Measurements from ENCODE around the gene ANK3.

Gene ANK3

DNA sequence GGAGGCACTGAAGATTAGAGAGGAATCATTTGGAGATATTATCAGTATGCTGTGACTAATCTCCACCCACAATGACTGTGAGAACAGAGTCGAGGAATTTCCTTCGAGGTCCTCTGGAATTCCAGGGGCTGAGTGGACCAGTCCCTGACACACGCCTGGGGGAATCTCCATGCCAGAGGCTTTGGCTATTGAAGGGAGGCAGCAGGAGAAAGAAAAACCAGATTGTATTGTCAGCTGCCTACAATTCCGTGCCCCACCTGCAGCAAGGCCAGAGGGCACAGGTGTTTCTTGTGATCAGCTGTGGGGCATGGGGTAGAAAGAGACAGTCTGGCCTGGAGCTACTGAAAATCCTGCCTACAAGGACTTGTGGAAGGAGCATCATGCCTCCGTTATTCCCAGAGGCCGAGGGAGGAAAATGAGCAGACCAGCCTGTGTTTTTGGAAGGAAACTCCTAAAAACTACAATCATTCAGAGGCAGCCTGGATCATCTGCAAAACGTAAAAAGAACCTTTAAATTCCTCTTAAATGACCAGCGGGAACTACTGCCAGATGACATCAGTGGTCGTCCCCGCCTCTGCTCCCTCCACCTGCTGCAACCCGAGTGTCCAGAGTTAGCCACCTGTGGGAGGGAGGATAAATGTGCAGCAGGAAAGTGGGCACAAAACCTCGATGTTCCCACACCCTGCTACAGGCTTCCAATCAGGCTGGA lies 25.4 kb upstream of the ANK3 start:
- H3K4me3 ChIP-seq, result no peak overlapping the region
- no peak overlapping the region for H3K27ac ChIP-seq

- Histone ChIP-seq H3K4me3 (no peak overlapping the region), H3K27ac (no peak overlapping the region)
These were observed 24.4 kb upstream of the ANK3 start for GRCh38 chr10:60414111-60414510.

GRCh38 chr10:60413306-60414012 lies 23.8 kb upstream of the ANK3 start:
- Histone ChIP-seq H3K27ac (no peak overlapping the region), H3K4me3 (no peak overlapping the region)

GRCh38 chr10:60410970-60411369 lies 21.3 kb upstream of the ANK3 start:
- Histone ChIP-seq H3K4me3 (no peak overlapping the region), H3K27ac (no peak overlapping the region)

DNA sequence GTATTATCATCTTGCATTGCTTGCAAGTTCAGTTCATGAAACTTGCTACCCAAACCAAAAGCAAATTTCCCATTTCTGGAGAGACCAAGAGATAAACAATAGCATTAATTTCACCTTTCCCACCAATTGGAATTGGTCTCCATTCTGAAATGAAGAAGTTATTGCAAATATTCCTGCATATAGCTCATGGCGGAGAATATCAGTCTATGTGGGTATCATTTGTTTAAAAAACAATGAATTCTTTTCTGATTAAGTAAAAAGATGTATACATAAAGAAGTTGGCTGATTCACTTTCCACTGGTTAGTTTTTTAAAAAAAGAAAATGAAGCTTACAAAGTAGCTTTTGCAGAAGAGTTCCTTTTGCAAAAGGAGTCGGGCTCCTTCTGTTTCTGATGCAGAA lies 19.5 kb upstream of the ANK3 start:
- Histone ChIP-seq H3K4me3 (no peak overlapping the region), H3K27ac (no peak overlapping the region)

GRCh38 chr10:60406182-60406581 lies 16.5 kb upstream of the ANK3 start:
- H3K27ac ChIP-seq, result no peak overlapping the region
- no peak overlapping the region for H3K4me3 ChIP-seq

DNA sequence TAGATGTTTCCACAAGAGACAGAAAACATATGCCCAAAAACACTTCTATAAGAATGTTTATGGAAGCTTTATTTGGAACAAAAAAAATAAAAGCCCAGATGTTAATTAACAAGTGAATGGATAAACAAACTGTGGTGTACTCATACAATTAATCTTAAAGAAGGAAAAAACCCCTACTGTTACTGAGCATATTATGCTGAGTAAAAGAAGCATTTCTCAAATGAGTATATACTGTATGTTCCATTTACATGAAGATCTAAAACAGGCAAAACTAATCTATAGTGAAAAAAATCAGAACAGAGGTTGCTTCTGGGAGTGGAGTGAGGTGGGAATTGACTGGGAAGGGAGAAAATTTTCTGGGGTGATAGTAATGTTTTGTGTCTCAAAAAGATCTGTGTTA lies 15.5 kb upstream of the ANK3 start:
- Histone ChIP-seq H3K4me3 (no peak overlapping the region), H3K27ac (no peak overlapping the region)

DNA sequence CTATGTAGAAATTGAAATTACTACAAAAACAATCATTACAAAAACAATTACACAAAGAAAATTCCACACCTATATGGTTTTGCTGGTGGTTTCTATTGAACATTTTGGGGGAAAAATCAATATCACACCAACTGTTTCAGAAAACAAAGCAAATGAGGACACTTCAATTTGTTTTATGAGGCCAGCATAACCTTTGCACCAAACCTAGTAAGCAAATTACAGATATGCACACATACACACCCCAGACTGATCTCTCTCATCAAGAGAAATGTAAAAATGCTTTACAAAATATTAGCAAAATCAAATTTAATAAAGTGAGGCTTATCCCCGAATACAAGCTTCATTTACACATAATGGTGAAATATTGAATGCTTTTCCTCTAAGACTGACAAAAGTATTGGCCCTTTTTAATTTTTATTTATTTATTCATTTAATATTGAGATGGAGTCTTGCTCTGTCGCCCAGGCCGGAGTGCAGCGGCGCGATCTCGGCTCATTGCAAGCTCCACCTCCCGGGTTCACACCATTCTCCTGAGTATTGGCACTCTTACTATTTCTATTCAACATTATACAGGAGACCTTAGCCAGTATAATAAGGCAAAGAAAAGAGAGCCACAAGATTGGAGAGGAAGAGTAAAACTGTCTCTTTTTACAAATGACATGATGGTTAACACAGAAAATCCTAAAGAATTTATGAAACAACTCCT lies 13.6 kb upstream of the ANK3 start:
- H3K27ac ChIP-seq, result no peak overlapping the region
- H3K4me3 ChIP-seq, result no peak overlapping the region

- Histone ChIP-seq H3K4me3 (no peak overlapping the region), H3K27ac (no peak overlapping the region)
These were observed 10.7 kb upstream of the ANK3 start for GRCh38 chr10:60400366-60400765.

DNA sequence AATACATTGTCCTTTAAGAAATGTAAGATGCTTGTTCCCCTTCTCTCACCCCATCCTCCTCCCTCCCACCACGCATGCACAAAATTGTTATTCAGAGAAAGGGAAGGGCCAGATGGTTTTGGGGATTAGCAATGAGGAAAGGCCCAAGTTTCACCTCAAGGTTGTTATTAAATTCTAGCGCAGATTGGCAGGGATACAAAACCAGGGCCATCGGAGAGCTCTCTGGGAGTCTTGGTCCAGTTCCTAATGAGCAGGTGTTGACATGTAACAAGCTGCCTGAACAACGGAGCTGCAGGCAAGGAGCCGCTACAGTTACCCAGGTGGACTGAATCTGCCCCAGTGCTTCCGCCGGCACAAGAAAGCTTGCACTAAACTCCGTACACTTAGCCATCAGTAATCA lies 9.7 kb upstream of the ANK3 start:
- no peak overlapping the region for H3K27ac ChIP-seq
- H3K4me3 ChIP-seq, result no peak overlapping the region

- no peak overlapping the region for H3K4me3 ChIP-seq
- no peak overlapping the region for H3K27ac ChIP-seq
These were observed 8.1 kb upstream of the ANK3 start for GRCh38 chr10:60397792-60398191.

- Histone ChIP-seq H3K4me3 (no peak overlapping the region), H3K27ac (no peak overlapping the region)
These were observed 7.1 kb upstream of the ANK3 start for GRCh38 chr10:60396766-60397165.

- Histone ChIP-seq H3K27ac (no peak overlapping the region), H3K4me3 (no peak overlapping the region)
These were observed 6.0 kb upstream of the ANK3 start for GRCh38 chr10:60395711-60396110.

- no peak overlapping the region for H3K4me3 ChIP-seq
- no peak overlapping the region for H3K27ac ChIP-seq
These were observed 4.8 kb upstream of the ANK3 start for GRCh38 chr10:60394446-60394845.

DNA sequence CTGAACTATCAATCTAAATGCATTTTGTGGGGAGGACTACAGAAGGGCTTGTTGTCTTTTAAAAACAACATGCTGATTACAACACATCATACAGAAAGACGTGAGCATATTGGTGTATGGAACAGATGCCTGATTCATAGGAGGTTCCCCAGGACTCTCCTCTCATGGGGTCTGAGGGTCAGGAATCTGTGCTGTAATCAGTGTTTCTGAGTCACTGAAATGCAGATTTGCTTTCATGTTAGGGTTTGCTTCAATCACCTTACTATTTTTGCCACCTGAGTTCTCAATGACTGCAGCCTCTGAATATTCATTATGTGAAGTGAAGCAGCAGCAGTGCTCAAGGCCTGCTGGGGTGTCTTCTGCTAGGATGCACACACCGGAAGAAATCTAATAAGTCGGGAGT lies 550 bp upstream of the ANK3 start:
- H3K4me3 ChIP-seq, result no peak overlapping the region
- H3K27ac ChIP-seq, result no peak overlapping the region

- no peak overlapping the region for H3K27ac ChIP-seq
- H3K4me3 ChIP-seq, result no peak overlapping the region
These were observed 870 bp downstream of the ANK3 start for GRCh38 chr10:60388709-60389301.

DNA sequence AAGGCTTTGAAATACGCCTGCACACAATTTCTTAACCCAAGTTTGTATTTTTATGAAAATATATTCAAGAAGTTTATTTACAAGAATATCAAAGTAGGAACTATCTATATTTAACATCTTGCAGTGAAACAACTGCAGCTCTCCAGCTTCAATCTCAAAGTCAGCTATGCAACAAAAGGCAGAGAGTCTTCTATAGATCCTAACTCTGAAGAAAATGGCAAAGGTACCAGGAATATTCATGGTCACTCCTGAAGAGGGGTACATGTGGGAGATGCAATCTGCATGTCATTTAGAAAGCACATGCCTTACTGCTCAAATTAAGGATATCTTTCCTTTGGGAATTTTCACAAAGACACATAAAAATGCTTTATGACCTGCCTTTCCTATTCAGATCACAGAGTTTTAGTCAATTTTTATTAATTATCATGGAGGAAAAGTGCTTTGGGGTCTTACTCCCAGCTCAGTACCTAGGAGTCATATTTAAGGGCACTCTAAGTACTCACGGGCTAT lies 1.5 kb downstream of the ANK3 start:
- Histone ChIP-seq H3K27ac (no peak overlapping the region), H3K4me3 (no peak overlapping the region)

DNA sequence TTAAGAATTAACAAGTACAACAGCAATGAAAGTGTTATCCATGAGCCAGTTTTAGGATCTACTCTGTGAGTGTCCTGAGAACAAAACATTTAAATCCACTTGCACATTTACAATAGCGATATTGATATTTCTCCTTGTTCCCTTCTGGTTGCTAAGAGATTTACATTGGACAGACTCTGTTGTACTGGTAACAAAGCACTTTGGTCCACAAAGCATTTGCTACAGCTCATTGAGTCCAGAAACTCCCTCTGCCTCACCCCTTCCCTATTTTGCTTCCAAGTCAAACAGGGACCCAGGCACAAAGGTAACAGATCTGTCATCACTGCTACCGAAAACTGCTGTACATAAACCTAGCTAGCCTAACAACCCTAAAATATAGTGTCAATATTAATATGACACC lies 2.1 kb downstream of the ANK3 start:
- no peak overlapping the region for H3K27ac ChIP-seq
- no peak overlapping the region for H3K4me3 ChIP-seq

DNA sequence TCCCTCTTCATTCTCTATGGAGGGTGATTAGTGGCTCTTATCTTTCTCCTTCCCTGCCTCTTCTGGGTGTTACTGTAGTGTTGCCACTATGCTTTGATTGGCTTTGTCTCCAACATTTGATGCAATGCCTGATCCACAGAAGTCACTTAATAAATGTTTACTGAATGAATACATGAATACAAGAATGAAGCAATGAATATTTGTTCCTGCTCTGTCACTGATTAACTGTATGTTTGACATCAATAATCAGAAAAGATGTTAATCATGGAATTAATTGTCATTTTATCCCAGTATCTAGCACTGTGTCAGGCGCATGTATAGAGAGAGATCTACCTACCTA lies 4.3 kb downstream of the ANK3 start:
- Histone ChIP-seq H3K27ac (no peak overlapping the region), H3K4me3 (no peak overlapping the region)

DNA sequence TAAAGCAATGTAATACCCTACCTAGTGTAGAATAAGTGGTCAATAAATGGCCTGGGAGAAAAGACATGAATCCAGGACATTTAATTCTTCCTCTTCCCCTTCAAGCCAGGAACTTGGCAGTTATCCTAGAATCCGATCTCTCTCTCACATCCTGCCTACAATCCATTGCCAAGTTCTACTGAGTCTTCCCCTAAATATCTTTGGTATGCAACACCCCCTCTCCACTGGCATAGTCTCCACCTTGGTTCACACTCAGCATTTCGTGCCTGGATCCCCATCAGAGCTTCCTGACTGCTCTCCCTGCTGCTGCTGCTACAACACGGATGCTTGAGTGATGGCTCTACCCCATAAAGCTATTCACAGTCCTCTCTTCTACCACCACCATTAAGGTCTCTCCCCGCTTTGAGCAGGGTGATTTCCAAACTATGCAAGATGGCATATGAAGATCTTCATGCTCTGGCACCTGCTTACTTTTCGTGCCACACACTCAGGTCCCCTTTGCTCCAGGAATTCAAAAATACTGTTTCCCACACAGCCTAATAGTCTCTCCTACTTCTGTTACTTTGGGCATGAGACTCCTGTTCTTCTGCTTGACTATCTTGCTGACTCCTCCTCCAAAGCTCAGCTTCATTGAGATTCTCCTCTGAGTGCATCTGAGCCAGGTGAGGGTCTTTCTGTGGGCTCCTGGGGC lies 4.8 kb downstream of the ANK3 start:
- H3K27ac ChIP-seq, result no peak overlapping the region
- H3K4me3 ChIP-seq, result no peak overlapping the region
